ENCODE results near the gene GARIN5A. TPM values are rescaled to one million over a fixed set of nuclear protein-coding genes. Genes with fewer than 3 reads are reported as not detected.

Gene GARIN5A
- total RNA-seq, 4 donors from 2014 or later, result 1.7 to 5.9 (median 3.3) TPM

DNA sequence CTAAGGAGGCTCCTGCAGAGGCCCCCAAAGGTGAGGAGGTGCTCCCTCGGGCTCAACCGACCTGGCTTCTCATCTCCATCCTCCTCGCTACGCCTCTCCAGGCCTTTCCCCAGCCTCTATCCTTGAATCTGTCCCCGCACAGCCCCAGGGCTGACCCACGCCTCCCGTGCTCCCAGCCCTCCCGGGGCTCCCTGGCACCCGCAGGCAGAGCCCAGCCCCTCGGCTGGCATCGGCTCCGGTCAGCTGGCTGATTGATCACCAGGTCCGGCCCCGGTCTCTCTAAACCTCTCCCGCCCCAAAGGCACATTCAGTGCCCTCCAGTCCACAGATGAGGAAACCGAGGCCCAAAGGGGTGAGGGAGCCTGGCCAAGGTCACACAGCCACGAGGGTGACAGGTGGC is 41.4 kb downstream of the GARIN5A start:
- H3K4me3 ChIP-seq (ENCODE audit: low read depth, poor library complexity, severe bottlenecking), result no peak overlapping the region
- 62 to 72% methylated on average over 17 of the region's 17 CpGs for WGBS, 2 donors
- TF ChIP-seq POLR2A (IDR thresholded peaks at IDR 0.05), result no peak
- TF ChIP-seq, protein P1, sequence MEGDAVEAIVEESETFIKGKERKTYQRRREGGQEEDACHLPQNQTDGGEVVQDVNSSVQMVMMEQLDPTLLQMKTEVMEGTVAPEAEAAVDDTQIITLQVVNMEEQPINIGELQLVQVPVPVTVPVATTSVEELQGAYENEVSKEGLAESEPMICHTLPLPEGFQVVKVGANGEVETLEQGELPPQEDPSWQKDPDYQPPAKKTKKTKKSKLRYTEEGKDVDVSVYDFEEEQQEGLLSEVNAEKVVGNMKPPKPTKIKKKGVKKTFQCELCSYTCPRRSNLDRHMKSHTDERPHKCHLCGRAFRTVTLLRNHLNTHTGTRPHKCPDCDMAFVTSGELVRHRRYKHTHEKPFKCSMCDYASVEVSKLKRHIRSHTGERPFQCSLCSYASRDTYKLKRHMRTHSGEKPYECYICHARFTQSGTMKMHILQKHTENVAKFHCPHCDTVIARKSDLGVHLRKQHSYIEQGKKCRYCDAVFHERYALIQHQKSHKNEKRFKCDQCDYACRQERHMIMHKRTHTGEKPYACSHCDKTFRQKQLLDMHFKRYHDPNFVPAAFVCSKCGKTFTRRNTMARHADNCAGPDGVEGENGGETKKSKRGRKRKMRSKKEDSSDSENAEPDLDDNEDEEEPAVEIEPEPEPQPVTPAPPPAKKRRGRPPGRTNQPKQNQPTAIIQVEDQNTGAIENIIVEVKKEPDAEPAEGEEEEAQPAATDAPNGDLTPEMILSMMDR (IDR thresholded peaks at IDR 0.05), result no peak
- intact Hi-C loops (cut with DNase I; ENCODE audit: low total_unique reads), result no loop called here
- DNase-seq (ENCODE audit: low spot score in 2 of 2), result no peak

DNA sequence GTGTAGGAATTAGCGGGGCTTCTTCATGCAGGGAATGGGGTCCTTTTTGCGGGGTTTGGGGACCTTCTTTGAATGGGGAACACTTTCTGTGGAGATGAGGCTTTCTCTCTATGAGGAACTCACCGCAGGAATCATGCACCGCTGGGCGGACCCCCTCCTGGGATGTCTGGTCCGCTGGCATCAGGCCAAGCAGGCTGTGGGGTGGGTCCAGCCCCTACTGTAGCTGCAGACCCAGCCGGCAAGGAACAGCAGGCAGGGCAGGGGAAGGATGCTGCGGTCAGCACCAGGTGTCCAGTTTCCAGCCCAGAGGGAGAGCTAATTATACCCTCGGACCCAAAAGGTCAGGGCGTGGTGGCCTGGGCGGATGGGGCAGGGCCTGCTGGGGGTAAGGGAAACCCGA is 42.1 kb downstream of the GARIN5A start:
- H3K4me3 ChIP-seq (ENCODE audit: low read depth, poor library complexity, severe bottlenecking), result no peak overlapping the region
- DNase-seq (ENCODE audit: low spot score in 2 of 2), result no peak
- TF ChIP-seq POLR2A (IDR thresholded peaks at IDR 0.05), result no peak
- TF ChIP-seq, protein P1 (IDR thresholded peaks at IDR 0.05), result no peak
- WGBS, 2 donors, result 28 to 30% methylated on average over 12 of the region's 12 CpGs
- intact Hi-C loops (cut with DNase I; ENCODE audit: low total_unique reads), result no loop called here

DNA sequence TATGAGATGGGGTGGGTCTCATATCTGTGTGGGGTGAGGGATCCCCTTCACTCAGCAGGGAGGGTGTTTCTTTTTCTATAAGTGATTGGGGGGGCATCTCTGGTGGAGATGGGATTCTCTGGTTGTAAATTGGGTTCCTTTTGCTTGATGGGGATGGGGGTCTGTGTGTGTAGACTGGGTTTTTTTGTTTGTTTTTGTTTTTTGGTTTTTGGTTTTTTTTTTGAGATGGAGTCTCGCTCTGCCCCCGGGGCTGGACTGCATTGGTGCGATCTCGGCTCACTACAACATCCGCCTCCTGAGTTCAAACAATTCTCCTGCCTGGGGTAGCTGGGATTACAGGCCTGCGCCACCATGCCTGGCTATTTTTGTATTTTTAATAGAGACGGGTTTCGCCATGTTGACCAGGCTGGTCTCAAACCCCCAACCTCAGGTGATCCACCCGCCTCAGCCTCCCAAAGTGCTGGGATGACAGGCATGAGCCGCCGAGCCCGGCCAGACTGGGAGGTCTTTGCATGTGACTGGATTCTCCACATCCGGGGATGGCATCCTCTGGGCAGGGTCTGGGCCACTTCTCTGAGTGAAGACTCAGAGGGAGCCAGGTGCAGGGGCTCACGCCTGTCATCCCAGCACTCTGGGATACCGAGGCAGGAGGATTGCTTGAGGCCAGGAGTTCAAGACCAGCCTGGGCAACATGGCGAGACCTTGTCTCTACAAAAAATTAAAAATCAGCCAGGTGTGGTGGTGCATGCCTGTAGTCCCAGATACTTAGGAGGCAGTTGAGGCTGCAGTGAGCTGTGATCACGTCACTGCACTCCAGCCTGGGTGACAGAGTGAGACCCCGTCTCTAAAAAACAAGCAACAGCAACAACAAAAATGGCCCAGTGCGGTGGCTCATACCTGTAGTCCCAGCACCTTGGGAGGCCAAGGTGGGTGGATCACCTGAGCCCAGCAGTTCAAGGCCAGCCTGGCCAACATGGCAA is 43.2 kb downstream of the GARIN5A start:
- H3K4me3 ChIP-seq (ENCODE audit: low read depth, poor library complexity, severe bottlenecking), result no peak overlapping the region
- DNase-seq (ENCODE audit: low spot score in 2 of 2), result no peak
- 61 to 72% methylated on average over 19 of the region's 19 CpGs for WGBS, 2 donors
- TF ChIP-seq, protein P1 (IDR thresholded peaks at IDR 0.05), result no peak
- no peak for TF ChIP-seq POLR2A (IDR thresholded peaks at IDR 0.05)
- intact Hi-C loops (cut with DNase I; ENCODE audit: low total_unique reads), result no loop called here

DNA sequence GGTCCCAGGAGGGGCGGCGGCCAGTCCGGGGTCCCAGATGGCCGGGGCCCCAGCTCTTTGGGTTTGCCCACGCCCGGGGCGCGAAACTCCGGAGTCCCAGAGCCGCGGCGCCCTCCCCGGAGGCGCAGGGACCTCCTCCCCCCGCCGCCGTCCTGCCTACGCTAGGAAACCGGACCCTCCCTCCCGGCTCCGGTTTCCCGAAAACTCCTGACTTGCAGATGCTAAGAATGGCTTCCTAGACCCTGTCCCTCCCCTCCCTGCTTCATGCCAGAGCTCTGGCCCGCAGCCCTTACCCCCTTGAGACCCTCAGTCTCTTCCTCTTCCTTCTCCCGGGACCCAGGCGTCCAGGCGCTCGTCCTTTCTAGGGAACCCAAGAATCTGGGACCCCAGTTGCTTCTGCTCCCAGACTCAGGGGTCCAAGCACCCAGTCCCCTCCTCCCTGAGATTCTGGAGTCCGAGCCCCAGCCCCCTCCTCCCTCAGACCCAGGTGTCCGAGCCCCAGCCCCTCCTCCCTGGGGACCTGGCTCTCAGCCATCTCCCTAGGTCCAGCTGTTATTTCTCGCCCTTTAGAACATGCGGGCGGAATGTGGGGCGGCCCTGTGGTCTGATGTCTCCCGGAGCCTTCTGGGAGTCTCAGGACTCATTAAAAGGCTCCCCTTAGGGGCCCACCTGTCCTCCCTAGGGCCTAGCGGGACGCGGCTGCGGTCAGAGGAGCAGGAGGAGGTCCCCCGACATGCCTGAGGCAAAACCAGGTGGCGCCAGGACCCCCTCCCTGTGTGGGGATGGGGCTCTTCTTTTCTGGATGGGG is 44.2 kb downstream of the GARIN5A start, which contains the start of gene MYBPC2:
Gene MYBPC2 (plus strand): TSS at position 672 of the 808 bp plus-strand sequence. CDS start 62 bp downstream, at position 734.
- TF ChIP-seq POLR2A (IDR thresholded peaks at IDR 0.05), result no peak
- TF ChIP-seq, protein P1 (IDR thresholded peaks at IDR 0.05), result no peak
- peak within 1 kb of the TSS; percentile 12 for H3K4me3 ChIP-seq (ENCODE audit: low read depth, poor library complexity, severe bottlenecking)
- no peak for DNase-seq (ENCODE audit: low spot score in 2 of 2)
- whole genome bisulfite sequencing, 2 donors, result 5 to 8% methylated on average over 23 of the region's 40 CpGs
- intact Hi-C loops (cut with DNase I; ENCODE audit: low total_unique reads), result no loop called here

DNA sequence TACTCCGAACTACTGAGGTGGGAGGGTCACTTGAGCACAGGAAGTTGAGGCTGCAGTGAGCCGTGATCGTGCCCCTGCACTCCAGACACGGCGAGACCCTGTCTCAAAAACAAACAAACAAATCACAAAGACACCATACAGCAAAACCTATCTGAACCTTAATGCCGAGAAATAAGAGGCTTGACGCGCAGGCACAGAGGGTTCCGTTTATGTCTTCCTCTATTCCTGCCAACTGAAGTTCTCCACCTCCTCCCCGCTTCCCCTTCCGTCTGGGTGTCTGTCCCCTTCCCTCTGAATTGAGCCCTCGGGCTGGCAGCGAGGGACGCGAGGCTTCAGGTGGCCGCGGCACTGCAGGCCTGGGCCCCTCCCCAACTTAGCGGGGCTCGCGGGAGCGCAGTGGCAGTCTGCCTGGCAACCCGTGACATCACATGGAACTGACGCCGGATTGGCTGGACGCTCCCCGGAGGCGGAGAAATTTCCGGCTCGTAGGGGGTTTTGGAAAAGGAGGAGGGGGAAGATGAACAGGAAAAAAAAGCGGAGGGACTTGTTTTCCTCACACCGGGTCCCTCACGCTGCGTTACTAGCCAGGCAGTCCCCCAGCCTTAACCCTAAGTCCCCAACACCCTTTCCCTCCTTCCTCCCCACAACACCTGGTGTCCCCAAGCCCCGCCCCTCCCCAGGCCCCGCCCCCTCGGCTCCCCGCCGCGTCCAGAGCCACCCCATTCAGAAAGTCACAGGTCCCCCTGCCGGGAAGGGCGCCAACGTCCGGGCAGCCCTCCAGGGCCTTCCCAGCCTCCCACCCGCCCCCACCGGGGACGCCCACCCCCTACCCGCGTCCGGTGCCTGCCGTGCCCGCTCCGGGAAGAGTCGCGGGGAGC is 45.1 kb downstream of the GARIN5A start:
- intact Hi-C loops (cut with DNase I; ENCODE audit: low total_unique reads), result no loop called here
- H3K4me3 ChIP-seq (ENCODE audit: low read depth, poor library complexity, severe bottlenecking), result peak overlapping the region; percentile 12
- peak; percentile 78 to 96 for DNase-seq (ENCODE audit: low spot score in 2 of 2)
- no peak for TF ChIP-seq POLR2A (IDR thresholded peaks at IDR 0.05)
- TF ChIP-seq, protein P1 (IDR thresholded peaks at IDR 0.05), result no peak
- WGBS, 2 donors, result 1% methylated on average over 43 to 49 of the region's 54 CpGs
